Breast epithelium (tissue), 4 donors: ENCODE measurements around the gene NAV2. TPM values are rescaled to one million over a fixed set of nuclear protein-coding genes. Genes with fewer than 3 reads are reported as not detected.
A peak's percentile ranks its signal among the peaks of the same experiment; 100 is the strongest.

ENCODE experiments used
- DNase-seq, 2 donors: peaks; one replicate each; pipeline ENCODE4 v3.0.0-alpha.2; 2019; ENCODE audit warnings: low spot score in 2 of 2
- H3K27ac ChIP-seq, 2 donors: fragments of 200-600 bp; sonication (generic) in 1 of 2; one replicate each; pipeline ENCODE4 v1.5.1; 2016 to 2019; ENCODE audit warnings: mild to moderate bottlenecking in 1 of 2
- H3K27me3 ChIP-seq, 2 donors: fragments of 200-600 bp; sonication (generic) in 1 of 2; one replicate each; pipeline versions ENCODE4 v1.5.1 to v1.6.0; 2017 to 2019; ENCODE audit warnings: control low read depth in 1 of 2, mild to moderate bottlenecking in 1 of 2
- H3K36me3 ChIP-seq: fragments of 200-600 bp; one replicate; pipeline ENCODE4 v1.5.1; 2019
- H3K4me1 ChIP-seq, 2 donors: fragments of 200-600 bp; sonication (generic); one replicate each; pipeline ENCODE4 v1.5.1; 2016 to 2019; ENCODE audit warnings: control low read depth in 1 of 2
- H3K4me3 ChIP-seq, 3 donors: fragments of 200-600 bp; sonication (generic); 1 replicate in 2 of 3; 2 replicates in 1 of 3; pipeline ENCODE4 v1.5.1; 2016 to 2019; ENCODE audit warnings: mild to moderate bottlenecking in 3 of 3, moderate library complexity in 2 of 3
- H3K9me3 ChIP-seq, 2 donors: fragments of 200-600 bp; sonication (generic) in 1 of 2; one replicate each; pipeline ENCODE4 v1.5.1; 2016 to 2019; ENCODE audit warnings: control low read depth in 1 of 2
- CTCF ChIP-seq, 3 donors: fragments of 450-650 bp; IDR thresholded peaks; one replicate each; pipeline ENCODE4 v1.5.1; 2016 to 2017; ENCODE audit warnings: antibody characterized with exemption in 3 of 3, mild to moderate bottlenecking in 3 of 3, moderate library complexity in 3 of 3
- POLR2A ChIP-seq: fragments of 450-650 bp; IDR thresholded peaks from one replicate; pipeline ENCODE4 v1.6.1; 2016; ENCODE audit warnings: antibody characterized with exemption, mild to moderate bottlenecking, moderate library complexity
- POLR2AphosphoS5 ChIP-seq, 3 donors: sonication (generic); formaldehyde crosslinking; IDR thresholded peaks; one replicate each; pipeline ENCODE4 v1.6.1; 2017; ENCODE audit warnings: antibody characterized with exemption in 3 of 3
- intact Hi-C: fragments of 100-400 bp; cut with DNase I; formaldehyde crosslinking; loops from one replicate; pipeline ENCODE4 v1.15.1; 2023; ENCODE audit warnings: low total_unique reads
- total RNA-seq, 3 donors: library from RNA; depleted of rRNA; stranded (reverse); fragments of >200 nt; gene quantifications; one replicate each; pipeline ENCODE4 v1.1.0, GENCODE V29; 2016

Gene NAV2
- total RNA-seq, 3 donors from 2014 or later: 28.2 to 61.8 (median 31.4) TPM

DNA sequence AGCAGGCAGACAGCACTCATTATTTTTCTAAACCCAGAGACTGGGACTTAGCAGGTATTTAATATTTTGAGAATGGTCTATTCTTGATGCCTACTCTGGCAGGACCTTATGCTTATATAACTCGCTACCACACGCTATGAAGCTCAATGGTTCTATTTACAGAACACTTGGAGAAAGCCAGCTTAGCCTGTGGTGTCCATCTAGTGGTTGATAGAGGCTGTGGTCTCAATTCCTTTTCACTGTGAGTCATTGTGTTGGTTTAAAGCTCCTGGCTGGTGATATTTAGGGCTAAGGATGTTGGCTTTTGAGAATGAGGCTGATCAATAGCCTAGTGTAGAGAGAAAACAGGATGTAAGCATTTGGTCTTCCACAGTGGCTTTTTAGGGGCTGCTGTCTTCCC is 241.3 kb downstream of the NAV2 start:
- no peak for TF ChIP-seq POLR2A
- TF ChIP-seq CTCF (IDR thresholded peaks at IDR 0.05): peak in 2 of 3 donors; percentile 23 to 26
- Histone ChIP-seq H3K9me3 (no peaks in the 10 kb centered on the region), H3K27ac (peak overlapping the region in 1 of 2 donors; percentile 33), H3K4me1 (no peaks in the 10 kb centered on the region), H3K27me3 (no peaks in the 10 kb centered on the region), H3K4me3 (no peak overlapping the region), H3K36me3 (no peaks in the 10 kb centered on the region)
- intact Hi-C loops: no loop called here
- no peak for DNase-seq

DNA sequence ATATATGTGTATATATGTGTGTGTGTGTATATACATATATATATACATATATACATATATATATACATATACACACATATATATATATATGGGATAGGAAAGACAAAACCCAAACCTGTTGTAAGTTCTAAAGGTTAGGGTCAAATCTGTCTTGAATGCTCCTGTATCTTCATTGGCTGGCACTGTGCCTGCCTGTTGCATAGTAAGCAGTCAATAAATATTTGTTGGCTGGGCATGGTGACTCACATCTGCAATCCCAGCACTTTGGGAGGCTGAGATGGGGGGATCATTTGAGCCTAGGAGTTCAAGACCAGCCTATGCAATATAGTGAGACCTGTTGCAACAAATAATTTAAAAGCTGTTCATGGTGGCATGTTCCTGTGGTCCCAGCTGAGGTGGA is 242.3 kb downstream of the NAV2 start:
- H3K36me3 ChIP-seq: no peaks in the 10 kb centered on the region
- no peaks in the 10 kb centered on the region for H3K27me3 ChIP-seq
- H3K4me3 ChIP-seq: no peak overlapping the region
- no peaks in the 10 kb centered on the region for H3K4me1 ChIP-seq
- no peaks in the 10 kb centered on the region for H3K9me3 ChIP-seq
- no peak for DNase-seq
- H3K27ac ChIP-seq: no peak overlapping the region
- TF ChIP-seq CTCF (IDR thresholded peaks at IDR 0.05): no peak
- TF ChIP-seq POLR2A: no peak
- TF ChIP-seq POLR2AphosphoS5 (IDR thresholded peaks at IDR 0.05): no peak
- intact Hi-C loops: no loop called here

- H3K9me3 ChIP-seq: no peaks in the 10 kb centered on the region
- H3K4me3 ChIP-seq: no peak overlapping the region
- H3K27ac ChIP-seq: no peak overlapping the region
- no peaks in the 10 kb centered on the region for H3K27me3 ChIP-seq
- DNase-seq: no peak
- TF ChIP-seq CTCF (IDR thresholded peaks at IDR 0.05) (no peak), POLR2A (no peak), POLR2AphosphoS5 (IDR thresholded peaks at IDR 0.05) (no peak)
- H3K36me3 ChIP-seq: no peaks in the 10 kb centered on the region
- no peaks in the 10 kb centered on the region for H3K4me1 ChIP-seq
- intact Hi-C loops: no loop called here
Observed at GRCh38 chr11:19955660-19956059, 243.0 kb downstream of the NAV2 start.

GRCh38 chr11:19956228-19956627 is 243.6 kb downstream of the NAV2 start:
- no peaks in the 10 kb centered on the region for H3K9me3 ChIP-seq
- no peak overlapping the region for H3K4me3 ChIP-seq
- intact Hi-C loops: no loop called here
- no peak overlapping the region for H3K27ac ChIP-seq
- H3K36me3 ChIP-seq: no peaks in the 10 kb centered on the region
- no peaks in the 10 kb centered on the region for H3K27me3 ChIP-seq
- TF ChIP-seq POLR2A: no peak
- no peak for TF ChIP-seq POLR2AphosphoS5 (IDR thresholded peaks at IDR 0.05)
- H3K4me1 ChIP-seq: no peaks in the 10 kb centered on the region
- DNase-seq: no peak

- no peaks in the 10 kb centered on the region for H3K36me3 ChIP-seq
- H3K9me3 ChIP-seq: no peaks in the 10 kb centered on the region
- DNase-seq: no peak
- H3K4me3 ChIP-seq: no peak overlapping the region
- H3K27ac ChIP-seq: no peak overlapping the region
- no peaks in the 10 kb centered on the region for H3K4me1 ChIP-seq
- intact Hi-C loops: loop anchor here (1.0 kb wide), 1 partner anchor 8 kb away; no protein-coding TSS in a partner anchor
- no peak for TF ChIP-seq CTCF (IDR thresholded peaks at IDR 0.05)
- no peak for TF ChIP-seq POLR2AphosphoS5 (IDR thresholded peaks at IDR 0.05)
- TF ChIP-seq POLR2A: no peak
- no peaks in the 10 kb centered on the region for H3K27me3 ChIP-seq
Observed at GRCh38 chr11:19957294-19957943, 244.8 kb downstream of the NAV2 start.
